HepG2 (cell line): ENCODE data around the gene STOM. TPM values are rescaled to one million over a fixed set of nuclear protein-coding genes. Genes with fewer than 3 reads are reported as not detected.

ENCODE experiments used
- BATF2 ChIP-seq: sonication (generic); formaldehyde crosslinking; IDR thresholded peaks from 2 replicates; pipeline ENCODE4 v1.8.0; 2022; ENCODE audit warnings: mild to moderate bottlenecking, missing genetic modification reagents, moderate library complexity
- ELF3 ChIP-seq: IDR thresholded peaks from 2 replicates; pipeline ENCODE4 v1.6.1; 2016; ENCODE audit warnings: missing genetic modification reagents, missing compliant biosample characterization
- EZH2 ChIP-seq: conservative IDR thresholded peaks from 2 replicates; pipeline ENCODE4 v1.6.1; 2012; ENCODE audit warnings: mild to moderate bottlenecking, low read depth, low read length, moderate library complexity
- GLI4 ChIP-seq: sonication (generic); formaldehyde crosslinking; IDR thresholded peaks from 2 replicates; pipeline ENCODE4 v1.5.1; 2020; ENCODE audit warnings: missing genetic modification reagents, mild to moderate bottlenecking, moderate library complexity, borderline replicate concordance
- HDAC2 ChIP-seq: sonication (generic); formaldehyde crosslinking; IDR thresholded peaks from 2 replicates; pipeline ENCODE4 v1.4.0; 2020; ENCODE audit warnings: missing genetic modification reagents
- POGZ ChIP-seq: sonication (generic); formaldehyde crosslinking; IDR thresholded peaks from 2 replicates; pipeline ENCODE4 v1.4.0; 2020; ENCODE audit warnings: mild to moderate bottlenecking, missing genetic modification reagents
- RERE ChIP-seq: IDR thresholded peaks from 2 replicates; pipeline ENCODE4 v1.6.1; 2016; ENCODE audit warnings: low read depth, missing genetic modification reagents, missing compliant biosample characterization
- SMARCE1 ChIP-seq: fragments of 450-650 bp; IDR thresholded peaks from 2 replicates; pipeline ENCODE4 v1.6.1; 2017; ENCODE audit warnings: borderline replicate concordance
- SOX13 ChIP-seq, 3 experiments: fragments of 450-650 bp in 1 of 3; sonication (generic) in 1 of 3; formaldehyde crosslinking in 1 of 3; IDR thresholded peaks in 2 of 3; conservative IDR thresholded peaks in 1 of 3; 2 replicates each; pipeline versions ENCODE4 v1.5.0 to v1.6.1; 2016 to 2020; ENCODE audit warnings: antibody characterized with exemption in 1 of 3, mild to moderate bottlenecking in 1 of 3, missing compliant biosample characterization in 1 of 3, missing genetic modification reagents in 1 of 3, moderate library complexity in 1 of 3
- SP2 ChIP-seq: sonication (generic); formaldehyde crosslinking; IDR thresholded peaks from 2 replicates; pipeline ENCODE4 v1.5.1; 2020; ENCODE audit warnings: mild to moderate bottlenecking, missing genetic modification reagents
- ZBTB21 ChIP-seq: sonication (generic); formaldehyde crosslinking; IDR thresholded peaks from 2 replicates; pipeline ENCODE4 v1.4.0; 2020; ENCODE audit warnings: missing genetic modification reagents
- ZFP36L2 ChIP-seq: sonication (generic); formaldehyde crosslinking; IDR thresholded peaks from 2 replicates; pipeline ENCODE4 v1.4.0; 2020; ENCODE audit warnings: missing genetic modification reagents
- ZNF136 ChIP-seq: sonication (generic); formaldehyde crosslinking; IDR thresholded peaks from 2 replicates; pipeline ENCODE4 v1.8.1; 2022; ENCODE audit warnings: low read depth, mild to moderate bottlenecking, moderate library complexity, missing genetic modification reagents
- ZNF501 ChIP-seq: sonication (generic); formaldehyde crosslinking; IDR thresholded peaks from 2 replicates; pipeline ENCODE4 v1.5.1; 2020; ENCODE audit warnings: mild to moderate bottlenecking, moderate library complexity, missing genetic modification reagents
- ZNF552 ChIP-seq: sonication (generic); formaldehyde crosslinking; IDR thresholded peaks from 2 replicates; pipeline ENCODE4 v1.9.0; 2022; ENCODE audit warnings: missing genetic modification reagents, mild to moderate bottlenecking, borderline replicate concordance
- ZNF572 ChIP-seq: sonication (generic); formaldehyde crosslinking; IDR thresholded peaks from 2 replicates; pipeline ENCODE4 v1.5.1; 2020; ENCODE audit warnings: mild to moderate bottlenecking, missing genetic modification reagents
- ZNF607 ChIP-seq: sonication (generic); formaldehyde crosslinking; IDR thresholded peaks from 2 replicates; pipeline ENCODE4 v1.5.1; 2020; ENCODE audit warnings: missing genetic modification reagents, mild to moderate bottlenecking, borderline replicate concordance
- ZNF841 ChIP-seq: sonication (generic); formaldehyde crosslinking; IDR thresholded peaks from 2 replicates; pipeline ENCODE4 v1.8.1; 2023; ENCODE audit warnings: missing genetic modification reagents, borderline replicate concordance
- polyA plus RNA-seq, 8 experiments: library from polyadenylated mRNA; depleted of rRNA in 3 of 8; stranded (reverse) in 7 of 8; unstranded in 1 of 8; fragments of >200 nt; fragmentation: Illumina TruSeq in 4 of 8; extraction: Trizol in 4 of 8; gene quantifications; 2 replicates each; pipeline versions ENCODE4 v1.2.1 to v1.2.3, GENCODE V29; 2011 to 2016; ENCODE audit warnings: low read depth in 4 of 8, missing spikeins in 1 of 8, mixed read lengths in 1 of 8; ENCODE audit not compliant: insufficient read depth in 1 of 8
- total RNA-seq, 5 experiments: library from RNA; depleted of rRNA; stranded (reverse); fragments of >200 nt; fragmentation: Illumina TruSeq; extraction: Trizol; gene quantifications; 2 replicates each; pipeline ENCODE4 v1.2.3, GENCODE V29; 2016; ENCODE audit warnings: low read depth in 1 of 5
- TF ChIP-seq, protein P1 (sequence below): sonication (generic); formaldehyde crosslinking; IDR thresholded peaks from 2 replicates; pipeline ENCODE4 v1.4.0; 2020; ENCODE audit warnings: missing genetic modification reagents

The STOM gene
- total and polyA plus RNA-seq, 2 of the 13 experiments (the other 11 are each of a cell fraction or from before 2014, with no cell fraction given) = 43.6 to 165 TPM

DNA sequence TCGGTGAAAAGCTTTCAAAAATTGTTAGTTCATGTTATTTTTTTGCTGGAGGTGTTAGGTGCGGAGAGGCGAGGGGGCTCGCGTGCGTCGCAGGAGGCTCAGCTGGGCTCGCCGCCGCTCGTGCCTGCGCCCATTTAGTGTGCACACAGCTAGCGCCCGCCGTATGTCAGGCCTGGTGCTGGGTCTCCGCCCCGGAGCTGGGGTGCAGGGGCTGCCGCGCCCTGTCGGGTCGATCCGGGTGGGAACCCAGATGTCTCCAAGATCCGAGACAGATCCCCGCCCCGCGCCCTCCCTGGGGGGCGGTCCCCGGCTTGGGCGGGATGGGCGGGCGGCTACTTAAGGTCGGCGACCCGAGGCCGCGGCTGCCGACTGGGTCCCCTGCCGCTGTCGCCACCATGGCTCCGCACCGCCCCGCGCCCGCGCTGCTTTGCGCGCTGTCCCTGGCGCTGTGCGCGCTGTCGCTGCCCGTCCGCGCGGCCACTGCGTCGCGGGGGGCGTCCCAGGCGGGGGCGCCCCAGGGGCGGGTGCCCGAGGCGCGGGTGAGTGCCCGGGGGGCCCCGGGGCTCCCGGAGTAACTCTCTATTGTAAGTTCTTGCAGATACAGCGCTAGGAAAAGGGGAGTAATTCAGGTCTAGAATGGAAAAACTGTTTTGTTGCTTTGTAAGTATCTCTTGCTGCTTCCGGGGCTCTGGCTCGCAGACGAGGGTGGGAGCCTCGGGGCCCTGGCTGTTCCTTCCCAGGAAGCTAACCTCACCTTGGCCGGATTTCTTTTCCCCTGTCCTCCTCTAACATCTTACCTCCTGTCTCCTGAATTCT lies 70.4 kb downstream of the STOM start (continued):
- TF ChIP-seq HDAC2 (CRISPR knock-in tag) = peak; percentile 38; the same call in 1 of the 2 replicates
- no peak for TF ChIP-seq ZNF136 (CRISPR knock-in tag)
- no peak for TF ChIP-seq ZBTB21 (CRISPR knock-in tag)
- TF ChIP-seq GLI4 (CRISPR knock-in tag) = no peak
- 0 out of 2 replicates have a peak, but pooled peaks have one; percentile 13 for TF ChIP-seq ELF3 (CRISPR knock-in tag)
- no peak for TF ChIP-seq EZH2
- TF ChIP-seq, protein P1, sequence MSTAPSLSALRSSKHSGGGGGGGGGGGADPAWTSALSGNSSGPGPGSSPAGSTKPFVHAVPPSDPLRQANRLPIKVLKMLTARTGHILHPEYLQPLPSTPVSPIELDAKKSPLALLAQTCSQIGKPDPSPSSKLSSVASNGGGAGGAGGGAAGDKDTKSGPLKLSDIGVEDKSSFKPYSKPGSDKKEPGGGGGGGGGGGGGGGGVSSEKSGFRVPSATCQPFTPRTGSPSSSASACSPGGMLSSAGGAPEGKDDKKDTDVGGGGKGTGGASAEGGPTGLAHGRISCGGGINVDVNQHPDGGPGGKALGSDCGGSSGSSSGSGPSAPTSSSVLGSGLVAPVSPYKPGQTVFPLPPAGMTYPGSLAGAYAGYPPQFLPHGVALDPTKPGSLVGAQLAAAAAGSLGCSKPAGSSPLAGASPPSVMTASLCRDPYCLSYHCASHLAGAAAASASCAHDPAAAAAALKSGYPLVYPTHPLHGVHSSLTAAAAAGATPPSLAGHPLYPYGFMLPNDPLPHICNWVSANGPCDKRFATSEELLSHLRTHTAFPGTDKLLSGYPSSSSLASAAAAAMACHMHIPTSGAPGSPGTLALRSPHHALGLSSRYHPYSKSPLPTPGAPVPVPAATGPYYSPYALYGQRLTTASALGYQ (CRISPR knock-in tag) = 0 out of 2 replicates have a peak, but pooled peaks have one; percentile 40
- no peak for TF ChIP-seq RERE (CRISPR knock-in tag)
- 0 out of 2 replicates have a peak, but pooled peaks have one; percentile 31 for TF ChIP-seq ZNF607 (CRISPR knock-in tag)
- no peak for TF ChIP-seq BATF2
- TF ChIP-seq ZNF552 = no peak
- TF ChIP-seq SP2 = no peak
- TF ChIP-seq ZNF572 (CRISPR knock-in tag) = no peak
- no peak for TF ChIP-seq SMARCE1
- TF ChIP-seq ZNF841 = no peak
- no peak for TF ChIP-seq SOX13 (IDR thresholded peaks at IDR 0.05)
- 0 out of 4 replicates have a peak, but pooled peaks of 1 of the 2 experiments have one; percentile 24 for TF ChIP-seq SOX13 (CRISPR knock-in tag; conservative IDR thresholded peaks at IDR 0.05 in 1 of 2, IDR thresholded peaks at IDR 0.05 in 1 of 2)
- TF ChIP-seq ZNF501 = peak; percentile 55
- TF ChIP-seq ZFP36L2 = 0 out of 2 replicates have a peak, but pooled peaks have one; percentile 6
- TF ChIP-seq POGZ (CRISPR knock-in tag) = peak; percentile 79; the same call in 1 of the 2 replicates
